SU-DHL-6 (cell line): ENCODE data around the gene PDE6A.

Source experiments
- EZH2phosphoT487 ChIP-seq: fragments of 200-600 bp; sonication (generic), shearing (Covaris generic); conservative IDR thresholded peaks from 2 replicates; pipeline ENCODE4 v1.6.1; 2018; ENCODE audit warnings: mild to moderate bottlenecking, antibody characterized with exemption, low read length, moderate library complexity, mixed read lengths
- TF ChIP-seq, protein P1 (sequence below): fragments of 200-600 bp; sonication (generic); IDR thresholded peaks from one replicate; pipeline ENCODE4 v1.5.1; 2017; ENCODE audit warnings: antibody characterized with exemption, mild to moderate bottlenecking, low read length, moderate library complexity; ENCODE audit not compliant: insufficient read depth, poor library complexity, severe bottlenecking

GRCh38 chr5:149863830-149864229, 80.8 kb downstream of the PDE6A start:
- TF ChIP-seq, protein P1, sequence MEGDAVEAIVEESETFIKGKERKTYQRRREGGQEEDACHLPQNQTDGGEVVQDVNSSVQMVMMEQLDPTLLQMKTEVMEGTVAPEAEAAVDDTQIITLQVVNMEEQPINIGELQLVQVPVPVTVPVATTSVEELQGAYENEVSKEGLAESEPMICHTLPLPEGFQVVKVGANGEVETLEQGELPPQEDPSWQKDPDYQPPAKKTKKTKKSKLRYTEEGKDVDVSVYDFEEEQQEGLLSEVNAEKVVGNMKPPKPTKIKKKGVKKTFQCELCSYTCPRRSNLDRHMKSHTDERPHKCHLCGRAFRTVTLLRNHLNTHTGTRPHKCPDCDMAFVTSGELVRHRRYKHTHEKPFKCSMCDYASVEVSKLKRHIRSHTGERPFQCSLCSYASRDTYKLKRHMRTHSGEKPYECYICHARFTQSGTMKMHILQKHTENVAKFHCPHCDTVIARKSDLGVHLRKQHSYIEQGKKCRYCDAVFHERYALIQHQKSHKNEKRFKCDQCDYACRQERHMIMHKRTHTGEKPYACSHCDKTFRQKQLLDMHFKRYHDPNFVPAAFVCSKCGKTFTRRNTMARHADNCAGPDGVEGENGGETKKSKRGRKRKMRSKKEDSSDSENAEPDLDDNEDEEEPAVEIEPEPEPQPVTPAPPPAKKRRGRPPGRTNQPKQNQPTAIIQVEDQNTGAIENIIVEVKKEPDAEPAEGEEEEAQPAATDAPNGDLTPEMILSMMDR, result no peak
- no peak for TF ChIP-seq EZH2phosphoT487
